ENCODE data around the gene CCT7.
"Not testable (repeated sequence)": the region's sequence is repeated elsewhere in the genome, so short reads cannot be mapped to it uniquely, and the experiment has no call there.

CCT7 gene

GRCh38 chr2:73259704-73260337 lies 25.7 kb downstream of the CCT7 start:
- Histone ChIP-seq H4K20me1 (ENCODE audit: low read depth, low read length) (no peaks in the 10 kb centered on the region), H3K36me3 (ENCODE audit: low read length) (no peaks in the 10 kb centered on the region), H3K4me2 (ENCODE audit: low read depth, low read length, poor library complexity, severe bottlenecking) (no peak overlapping the region), H2AFZ (ENCODE audit: low read depth, low read length, severe bottlenecking) (no peak overlapping the region), H3K9ac (ENCODE audit: low read length) (no peak overlapping the region), H3K9me2 (replicated peaks; ENCODE audit: insufficient read depth, low read length) (no peaks in the 10 kb centered on the region), H3K9me3 (ENCODE audit: insufficient read depth, low read length) (no peaks in the 10 kb centered on the region), H3K27me3 (ENCODE audit: low read length) (no peaks in the 10 kb centered on the region), H3F3A (ENCODE audit: insufficient read depth) (no peaks in the 10 kb centered on the region; the same call in 1 of the 2 replicates), H3K79me2 (ENCODE audit: insufficient read depth, low read length) (no peaks in the 10 kb centered on the region), H3K27ac (ENCODE audit: low read depth, low read length) (no peak overlapping the region), H3K4me3 (ENCODE audit: insufficient read depth, low read length, poor library complexity, severe bottlenecking) (no peak overlapping the region)
- TF ChIP-seq CTCF (IDR thresholded peaks at IDR 0.05; ENCODE audit: insufficient read depth, low read length, poor library complexity, severe bottlenecking) = no peak
- TF ChIP-seq EZH2phosphoT487 (conservative IDR thresholded peaks at IDR 0.05; ENCODE audit: low read length) = no peak

- Histone ChIP-seq H3F3A (ENCODE audit: insufficient read depth) (no peaks in the 10 kb centered on the region; the same call in 1 of the 2 replicates), H3K4me3 (ENCODE audit: insufficient read depth, low read length, poor library complexity, severe bottlenecking) (no peak overlapping the region), H3K9ac (ENCODE audit: low read length) (no peak overlapping the region), H3K4me2 (ENCODE audit: low read depth, low read length, poor library complexity, severe bottlenecking) (no peak overlapping the region), H3K36me3 (ENCODE audit: low read length) (no peaks in the 10 kb centered on the region), H3K27me3 (ENCODE audit: low read length) (no peaks in the 10 kb centered on the region), H3K79me2 (ENCODE audit: insufficient read depth, low read length) (no peaks in the 10 kb centered on the region), H3K27ac (ENCODE audit: low read depth, low read length) (no peak overlapping the region), H4K20me1 (ENCODE audit: low read depth, low read length) (no peaks in the 10 kb centered on the region), H2AFZ (ENCODE audit: low read depth, low read length, severe bottlenecking) (no peak overlapping the region), H3K9me2 (replicated peaks; ENCODE audit: insufficient read depth, low read length) (no peaks in the 10 kb centered on the region), H3K9me3 (ENCODE audit: insufficient read depth, low read length) (no peaks in the 10 kb centered on the region)
- TF ChIP-seq EZH2phosphoT487 (conservative IDR thresholded peaks at IDR 0.05; ENCODE audit: low read length) = no peak
- no peak for TF ChIP-seq CTCF (IDR thresholded peaks at IDR 0.05; ENCODE audit: insufficient read depth, low read length, poor library complexity, severe bottlenecking)
These were observed 26.4 kb downstream of the CCT7 start for GRCh38 chr2:73260338-73260984.

- H3K4me3 ChIP-seq (ENCODE audit: insufficient read depth, low read length, poor library complexity, severe bottlenecking) = no peak overlapping the region
- no peak for TF ChIP-seq CTCF (IDR thresholded peaks at IDR 0.05; ENCODE audit: insufficient read depth, low read length, poor library complexity, severe bottlenecking)
- TF ChIP-seq EZH2phosphoT487 (conservative IDR thresholded peaks at IDR 0.05; ENCODE audit: low read length) = no peak
- no peaks in the 10 kb centered on the region for H3K36me3 ChIP-seq (ENCODE audit: low read length)
- H2AFZ ChIP-seq (ENCODE audit: low read depth, low read length, severe bottlenecking) = no peak overlapping the region
- no peak overlapping the region for H3K4me2 ChIP-seq (ENCODE audit: low read depth, low read length, poor library complexity, severe bottlenecking)
- H3K9me3 ChIP-seq (ENCODE audit: insufficient read depth, low read length) = no peaks in the 10 kb centered on the region
- no peaks in the 10 kb centered on the region for H3K27me3 ChIP-seq (ENCODE audit: low read length)
- no peak overlapping the region for H3K27ac ChIP-seq (ENCODE audit: low read depth, low read length)
- no peaks in the 10 kb centered on the region for H3K9me2 ChIP-seq (replicated peaks; ENCODE audit: insufficient read depth, low read length)
- H4K20me1 ChIP-seq (ENCODE audit: low read depth, low read length) = no peaks in the 10 kb centered on the region; the same call in 1 of the 2 replicates
- peaks cover 5% of the 10 kb centered on the region; the same call in 1 of the 2 replicates for H3K79me2 ChIP-seq (ENCODE audit: insufficient read depth, low read length)
- no peak overlapping the region for H3K9ac ChIP-seq (ENCODE audit: low read length)
- no peaks in the 10 kb centered on the region for H3F3A ChIP-seq (ENCODE audit: insufficient read depth)
These were observed 28.1 kb downstream of the CCT7 start for GRCh38 chr2:73262108-73262651.

GRCh38 chr2:73262691-73263429 lies 28.8 kb downstream of the CCT7 start:
- not testable (repeated sequence) for H4K20me1 ChIP-seq (ENCODE audit: low read depth, low read length); H3K9me2 ChIP-seq (replicated peaks; ENCODE audit: insufficient read depth, low read length); H3K4me2 ChIP-seq (ENCODE audit: low read depth, low read length, poor library complexity, severe bottlenecking); H3K9ac ChIP-seq (ENCODE audit: low read length); H3K27ac ChIP-seq (ENCODE audit: low read depth, low read length); H3K27me3 ChIP-seq (ENCODE audit: low read length); H3K9me3 ChIP-seq (ENCODE audit: insufficient read depth, low read length); H3F3A ChIP-seq (ENCODE audit: insufficient read depth); H2AFZ ChIP-seq (ENCODE audit: low read depth, low read length, severe bottlenecking); H3K36me3 ChIP-seq (ENCODE audit: low read length); H3K4me3 ChIP-seq (ENCODE audit: insufficient read depth, low read length, poor library complexity, severe bottlenecking)
- H3K79me2 ChIP-seq (ENCODE audit: insufficient read depth, low read length) = peaks cover 11% of the 10 kb centered on the region; the same call in 1 of the 2 replicates

All from SU-DHL-6 (cell line).